ENCODE results near the gene ADGRA1.

The ADGRA1 gene

DNA sequence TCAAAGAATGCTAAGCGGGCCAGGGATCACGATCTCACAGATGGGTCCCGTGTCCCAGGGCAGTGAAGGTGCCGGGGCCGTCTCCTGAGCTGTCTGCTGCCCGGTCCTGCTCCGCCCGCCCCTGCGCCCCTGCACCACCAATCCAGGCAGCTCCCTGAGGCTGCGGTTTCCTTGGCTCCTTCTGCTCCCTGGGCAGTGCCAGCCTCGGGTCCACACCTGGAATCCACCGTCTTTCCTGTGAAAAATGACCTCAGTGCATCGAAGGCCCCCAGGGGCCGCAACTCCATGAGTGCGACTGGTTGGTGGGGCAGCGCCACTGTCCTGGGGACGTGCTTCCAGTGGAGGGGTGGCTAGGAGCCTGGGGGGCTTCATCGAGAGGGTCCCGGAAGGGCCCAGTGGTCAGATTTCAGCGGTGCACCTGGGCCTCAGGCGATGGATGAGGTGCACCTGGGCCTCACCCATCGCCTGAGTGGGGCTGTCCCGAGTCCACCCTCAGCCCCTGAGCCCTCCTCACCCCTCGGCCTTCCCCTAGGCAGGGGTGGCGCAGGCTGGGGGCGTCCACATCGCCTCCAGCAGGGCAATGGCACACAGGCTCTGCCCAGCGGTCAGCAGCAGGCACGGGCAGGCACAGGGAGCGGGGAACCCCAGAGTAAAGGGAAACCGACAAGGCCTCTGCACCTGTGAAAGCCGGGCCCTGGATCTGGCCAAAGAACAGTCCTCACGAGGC, 27.2 kb downstream of the ADGRA1 start:
- DNase-seq = no peak

DNA sequence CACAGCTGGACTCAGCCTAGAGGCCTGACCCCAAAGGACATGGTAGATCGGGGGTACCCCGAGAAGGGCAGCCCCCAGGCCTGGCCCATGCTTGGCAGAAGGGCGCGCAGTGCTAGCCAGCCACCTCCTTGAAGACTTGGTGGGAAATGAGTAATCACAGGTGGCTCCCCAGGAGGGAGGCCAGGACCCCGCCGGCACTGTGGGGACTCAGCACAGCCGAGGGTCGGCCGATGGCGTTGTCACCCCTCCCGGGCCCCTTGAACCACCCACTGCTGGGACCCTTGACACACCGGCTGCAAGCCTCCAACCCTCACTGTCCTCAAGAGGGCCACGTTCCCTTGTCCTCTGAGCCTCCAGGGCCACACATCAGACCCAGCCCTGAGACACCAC, 27.7 kb downstream of the ADGRA1 start:
- DNase-seq = no peak

DNA sequence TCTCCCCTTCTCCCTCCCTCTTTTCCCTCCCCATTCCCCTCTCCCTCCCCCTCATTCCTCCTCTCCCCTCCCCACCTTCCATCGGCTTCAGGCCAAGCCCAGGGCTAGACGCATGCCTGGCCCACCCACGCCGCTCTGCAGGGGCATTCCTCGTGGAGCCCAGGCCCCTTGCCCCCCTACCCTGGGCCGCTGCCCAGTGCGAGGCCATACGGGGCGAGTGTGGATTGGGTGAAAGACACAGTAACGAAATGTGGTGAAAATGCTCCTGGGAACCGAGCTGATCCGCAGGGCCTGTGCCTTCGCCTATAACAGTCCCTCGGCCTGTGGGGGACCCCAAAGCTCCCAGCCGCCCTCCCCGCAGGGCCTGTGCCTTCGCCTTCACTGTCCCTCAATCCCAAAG, 28.3 kb downstream of the ADGRA1 start:
- DNase-seq = no peak

DNA sequence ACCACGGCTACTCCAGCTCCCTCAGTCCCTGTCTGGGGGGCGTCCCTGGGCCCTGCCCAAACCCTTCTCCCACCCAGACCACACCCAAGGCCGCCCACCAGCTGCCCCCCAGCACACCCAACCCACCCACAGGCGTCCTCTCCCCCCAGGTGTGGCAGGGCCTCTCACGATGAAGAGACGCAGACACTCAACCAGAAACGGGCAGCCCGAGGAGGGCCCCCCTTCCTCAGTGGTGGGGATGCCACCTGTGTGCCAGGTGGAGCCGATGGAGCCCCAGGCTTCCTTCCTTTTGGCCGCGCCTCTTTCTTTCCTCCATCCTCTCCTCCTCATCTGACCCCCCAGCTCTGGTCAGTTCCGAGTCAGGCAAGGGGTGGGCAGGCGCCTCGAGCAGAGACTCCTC, 28.7 kb downstream of the ADGRA1 start:
- DNase-seq = no peak

DNA sequence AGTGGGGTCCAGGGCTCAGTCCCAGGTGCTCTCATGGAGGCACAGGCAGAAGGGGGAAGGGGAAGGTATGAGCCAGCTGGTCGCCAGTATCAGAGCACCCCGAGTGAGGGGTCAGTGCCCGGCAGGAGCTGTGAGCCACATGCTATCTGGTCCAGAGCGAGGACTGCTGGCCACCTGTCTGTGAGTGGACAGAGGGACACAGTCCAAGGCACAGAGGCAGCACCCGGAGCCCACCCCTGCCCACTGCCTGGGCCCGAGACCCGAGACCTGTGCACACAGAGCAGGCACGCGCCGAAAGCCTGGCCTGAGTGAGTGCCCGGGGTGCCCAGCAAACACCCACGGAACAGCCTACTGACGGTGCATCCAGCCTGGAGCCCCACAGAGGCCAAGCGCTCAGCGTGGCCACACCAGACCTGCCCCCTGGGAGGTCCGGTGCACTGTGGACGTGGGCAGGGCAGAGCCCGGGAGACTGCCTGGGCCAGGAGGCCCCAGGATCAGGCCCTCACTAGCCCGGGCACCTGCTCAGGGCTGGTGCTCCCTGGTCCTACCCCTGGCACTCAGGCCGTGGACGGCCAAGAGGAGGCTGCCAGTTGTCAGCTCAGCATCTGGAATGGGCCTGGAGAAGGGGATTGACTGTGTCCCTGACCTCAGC, 29.4 kb downstream of the ADGRA1 start:
- no peak for DNase-seq

DNA sequence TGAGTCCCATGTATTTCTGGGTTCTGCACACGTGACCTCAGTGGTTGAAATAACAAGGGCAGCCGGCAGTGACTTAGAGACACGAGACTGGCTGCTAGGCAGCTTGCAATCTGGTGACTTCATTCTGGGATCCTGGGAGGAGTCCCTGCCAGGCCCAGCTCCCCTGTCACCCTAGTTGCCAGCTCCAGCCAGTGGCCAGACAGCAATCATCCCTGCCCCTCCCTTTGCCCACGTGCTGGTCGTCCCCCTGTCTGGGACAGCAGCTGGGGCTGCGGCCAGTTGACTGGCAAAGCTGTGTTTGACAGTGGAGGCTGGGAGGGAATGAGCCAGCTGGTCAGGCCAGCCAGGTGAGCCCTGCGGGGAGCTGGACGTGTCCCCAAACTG, 30.0 kb downstream of the ADGRA1 start:
- DNase-seq = no peak

DNA sequence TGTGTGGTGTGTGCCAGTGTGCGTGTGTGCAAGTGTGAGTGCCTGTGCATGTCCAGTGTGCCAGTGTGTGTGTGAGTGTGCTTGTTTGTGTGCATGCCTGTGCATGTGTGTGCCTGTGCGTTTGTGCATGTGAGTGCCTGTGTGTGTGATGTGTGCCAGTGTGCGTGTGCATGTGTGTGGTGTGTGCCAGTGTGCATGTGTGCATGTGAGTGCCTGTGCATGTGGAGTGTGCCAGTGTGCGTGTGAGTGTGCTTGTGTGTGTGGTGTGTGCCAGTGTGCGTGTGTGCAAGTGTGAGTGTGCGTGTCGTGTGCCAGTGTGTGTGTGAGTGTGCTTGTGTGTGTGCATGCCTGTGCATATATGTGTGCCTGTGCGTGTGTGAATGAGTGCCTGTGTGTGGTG, 33.8 kb downstream of the ADGRA1 start:
- no peak for DNase-seq

DNA sequence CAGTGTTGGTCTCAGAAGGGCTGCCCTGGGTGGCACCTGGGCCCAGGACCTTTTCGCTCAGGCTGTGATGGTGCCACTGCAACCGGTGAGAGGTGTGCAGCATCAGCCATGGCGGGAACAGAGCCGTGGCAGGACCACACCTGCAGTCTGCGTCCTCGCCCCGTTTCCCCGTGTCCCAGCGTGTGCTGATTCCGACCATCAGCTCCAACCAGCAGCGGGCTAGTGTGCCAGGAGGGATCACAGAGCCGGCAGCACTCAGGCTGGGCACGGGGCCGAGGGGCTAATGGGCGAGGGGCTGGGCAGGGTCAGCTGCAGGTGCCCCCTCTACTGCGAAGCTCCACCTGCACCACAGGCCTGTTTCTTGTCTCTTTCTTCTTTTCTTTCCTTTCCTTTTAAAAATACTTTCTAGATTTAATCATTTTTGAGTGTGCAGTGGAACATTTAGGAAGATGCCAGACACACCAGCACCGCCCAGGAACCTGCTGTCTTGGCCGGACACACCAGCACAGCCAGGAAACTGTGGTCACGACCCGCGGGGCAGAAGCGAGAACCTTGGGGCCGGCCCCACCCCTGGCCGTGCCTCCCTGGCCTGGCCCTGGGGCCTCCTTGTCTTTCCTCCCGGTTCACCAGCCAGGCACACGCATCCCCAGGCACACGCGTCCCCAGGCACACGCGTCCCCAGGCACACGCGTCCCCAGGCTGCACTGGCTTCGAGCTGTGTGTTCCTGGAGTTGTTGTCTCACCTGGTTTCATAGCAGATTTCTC, 34.6 kb downstream of the ADGRA1 start:
- no peak for DNase-seq

DNA sequence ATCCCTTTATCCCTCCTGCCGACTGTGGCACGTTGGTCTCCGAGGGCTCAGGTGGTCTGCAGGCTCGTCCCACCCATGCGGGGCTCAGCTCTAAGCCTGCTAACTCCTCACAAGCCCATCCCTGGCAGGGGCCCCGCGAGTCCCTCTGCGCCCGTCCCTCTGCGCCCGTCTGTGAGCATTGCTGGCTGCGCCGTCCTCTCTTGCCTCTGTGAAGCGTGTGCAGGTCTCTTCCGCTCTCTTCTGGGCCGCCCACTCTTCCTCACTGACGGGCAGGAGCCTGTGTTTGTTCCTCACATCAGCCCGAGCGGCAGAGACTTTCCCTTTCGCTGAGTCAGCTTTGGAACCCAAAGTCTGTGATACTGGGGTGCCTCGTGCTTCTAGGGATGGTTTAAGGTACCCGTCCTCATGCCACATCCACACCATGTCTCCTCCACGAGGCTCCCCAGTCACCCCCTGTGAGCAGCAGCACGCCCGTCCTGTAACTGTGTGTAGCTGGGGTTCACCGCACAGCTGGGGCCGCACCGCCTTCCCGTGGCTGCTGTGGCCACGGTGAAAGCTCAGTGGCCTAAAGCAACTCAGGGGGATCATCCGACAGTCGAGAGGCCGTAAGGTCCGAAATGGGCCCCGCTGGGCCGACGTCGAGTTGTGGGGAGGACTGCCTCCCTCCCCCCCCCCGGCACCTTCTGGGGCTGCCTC, 35.5 kb downstream of the ADGRA1 start:
- no peak for DNase-seq

DNA sequence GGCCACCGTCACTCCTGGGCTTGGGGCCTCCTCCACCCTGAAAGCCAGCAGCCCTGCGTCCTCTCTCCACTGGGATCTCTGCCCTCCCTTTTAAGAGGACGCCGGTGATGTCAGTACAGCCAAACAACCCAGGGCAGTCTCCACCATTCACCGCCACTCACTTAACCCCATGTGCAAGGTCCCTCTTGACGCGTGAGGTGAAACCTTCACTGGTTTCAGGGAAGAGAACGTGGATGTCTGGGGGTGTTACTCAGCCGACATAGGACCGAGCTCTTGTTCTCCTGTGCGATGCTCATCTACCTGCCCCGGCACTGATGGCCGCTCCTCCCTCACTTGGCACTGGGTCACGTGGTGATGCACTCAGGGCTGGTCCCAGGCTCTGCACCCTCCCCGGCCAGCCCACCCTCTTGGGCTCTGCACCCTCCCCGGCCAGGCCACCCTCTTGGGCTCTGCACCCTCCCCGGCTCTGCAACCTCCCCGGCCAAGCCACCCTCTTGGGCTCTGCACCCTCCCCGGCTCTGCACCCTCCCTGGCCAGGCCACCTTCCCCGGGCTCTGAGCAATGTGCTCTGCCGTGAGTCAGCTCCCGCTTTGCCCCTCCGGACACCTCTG, 36.1 kb downstream of the ADGRA1 start:
- no peak for DNase-seq

DNA sequence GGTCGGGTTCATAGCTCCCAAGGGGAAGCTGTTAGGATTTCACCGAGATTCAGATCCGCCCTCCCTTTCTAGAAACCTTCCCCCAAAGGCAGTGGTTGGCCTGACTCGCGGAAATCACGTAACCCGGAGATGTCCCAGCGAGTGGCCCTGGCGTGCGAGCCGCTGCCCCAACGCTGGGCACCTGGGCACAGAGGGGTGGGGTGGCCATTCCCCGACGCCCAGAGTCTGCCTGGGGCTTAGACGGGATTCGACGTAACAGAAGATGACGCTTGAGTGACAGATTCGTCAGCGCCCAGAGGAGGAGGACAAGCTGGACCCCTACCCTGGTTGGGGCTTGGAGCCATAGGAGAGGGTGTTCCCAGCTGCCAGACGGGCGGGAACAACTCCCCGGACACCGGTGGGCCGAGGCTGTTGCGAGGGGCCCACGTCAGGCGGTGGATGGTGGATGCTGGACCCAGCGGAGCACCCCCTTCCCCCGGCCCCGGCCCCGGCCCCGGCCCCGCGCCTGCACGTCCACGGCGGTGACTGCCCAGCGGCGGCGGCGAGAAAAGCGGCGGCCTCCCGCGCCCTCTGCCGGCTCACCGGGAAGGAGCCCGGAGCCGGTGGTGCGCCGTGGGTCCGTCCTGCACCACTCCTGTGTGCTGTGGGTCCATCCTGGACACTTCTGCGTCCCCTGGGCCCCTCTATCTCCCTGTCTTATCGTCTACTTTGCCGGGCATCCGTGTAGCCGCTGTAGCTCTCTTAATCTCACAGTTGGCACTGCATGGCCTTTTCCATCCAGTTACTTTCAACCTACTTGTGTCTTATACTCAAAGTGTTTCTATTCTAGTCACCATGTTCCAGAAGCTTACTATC, 36.9 kb downstream of the ADGRA1 start:
- DNase-seq = no peak

DNA sequence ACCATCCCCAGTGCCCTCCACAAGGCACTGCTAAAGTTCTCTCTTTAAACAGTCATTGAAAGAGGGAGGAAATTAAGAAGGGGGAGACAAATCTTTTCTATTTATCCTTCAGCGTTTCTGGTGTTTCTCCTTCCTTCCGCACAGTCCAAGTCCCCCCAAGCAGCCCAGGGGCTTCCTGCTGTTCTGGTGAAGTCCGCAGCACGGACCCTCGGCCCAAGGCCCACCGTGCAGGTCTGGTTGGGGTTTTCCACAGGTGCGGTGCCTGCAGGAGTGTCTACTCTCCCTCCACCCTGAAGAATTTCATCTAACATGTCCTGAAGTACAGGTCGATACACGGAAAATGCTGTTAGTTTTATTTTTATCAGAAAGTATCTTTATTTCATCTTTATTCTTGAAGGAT, 38.2 kb downstream of the ADGRA1 start:
- no peak for DNase-seq

DNA sequence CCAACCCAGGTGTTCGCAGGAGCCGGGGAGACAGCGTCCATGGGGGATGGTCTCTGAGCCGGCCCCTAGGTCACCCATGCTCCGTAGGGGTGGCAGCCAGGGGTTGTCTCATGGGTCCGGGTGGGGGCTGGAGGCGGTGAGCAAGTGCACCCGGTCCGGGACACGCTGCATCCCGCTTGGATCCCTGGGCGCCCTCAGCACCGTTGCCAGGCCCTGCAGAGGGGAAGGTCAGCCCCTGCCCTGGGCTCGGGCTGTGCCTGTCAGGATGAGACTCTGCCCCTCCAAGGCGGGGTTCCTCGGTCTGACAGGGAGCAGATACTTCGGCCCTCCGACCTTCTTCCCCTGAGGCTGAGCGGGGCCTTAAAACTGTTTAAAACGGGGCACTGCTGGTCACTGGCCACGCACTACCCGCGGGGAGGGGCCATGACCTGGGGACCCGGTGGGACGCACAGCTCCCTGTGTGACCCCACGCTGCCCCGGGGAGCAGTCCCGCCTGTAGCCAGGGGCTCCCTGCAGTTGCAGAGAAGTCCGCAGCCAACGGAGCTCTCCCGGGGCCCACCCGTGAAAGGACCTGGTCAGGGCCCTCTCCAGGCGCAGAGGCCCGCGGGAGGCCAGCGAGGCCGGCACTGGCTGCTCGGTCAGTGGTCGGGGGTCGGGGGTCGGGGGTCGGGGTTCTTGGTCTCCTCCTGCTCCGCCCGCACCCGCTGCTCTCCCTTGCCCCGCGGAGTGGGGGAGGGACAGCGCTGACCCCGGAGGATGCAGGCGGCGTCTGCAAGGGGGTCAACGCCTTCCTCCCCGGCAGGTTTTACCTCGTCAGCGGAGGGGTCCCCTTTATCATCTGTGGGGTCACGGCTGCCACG, 38.9 kb downstream of the ADGRA1 start:
- no peak for DNase-seq

DNA sequence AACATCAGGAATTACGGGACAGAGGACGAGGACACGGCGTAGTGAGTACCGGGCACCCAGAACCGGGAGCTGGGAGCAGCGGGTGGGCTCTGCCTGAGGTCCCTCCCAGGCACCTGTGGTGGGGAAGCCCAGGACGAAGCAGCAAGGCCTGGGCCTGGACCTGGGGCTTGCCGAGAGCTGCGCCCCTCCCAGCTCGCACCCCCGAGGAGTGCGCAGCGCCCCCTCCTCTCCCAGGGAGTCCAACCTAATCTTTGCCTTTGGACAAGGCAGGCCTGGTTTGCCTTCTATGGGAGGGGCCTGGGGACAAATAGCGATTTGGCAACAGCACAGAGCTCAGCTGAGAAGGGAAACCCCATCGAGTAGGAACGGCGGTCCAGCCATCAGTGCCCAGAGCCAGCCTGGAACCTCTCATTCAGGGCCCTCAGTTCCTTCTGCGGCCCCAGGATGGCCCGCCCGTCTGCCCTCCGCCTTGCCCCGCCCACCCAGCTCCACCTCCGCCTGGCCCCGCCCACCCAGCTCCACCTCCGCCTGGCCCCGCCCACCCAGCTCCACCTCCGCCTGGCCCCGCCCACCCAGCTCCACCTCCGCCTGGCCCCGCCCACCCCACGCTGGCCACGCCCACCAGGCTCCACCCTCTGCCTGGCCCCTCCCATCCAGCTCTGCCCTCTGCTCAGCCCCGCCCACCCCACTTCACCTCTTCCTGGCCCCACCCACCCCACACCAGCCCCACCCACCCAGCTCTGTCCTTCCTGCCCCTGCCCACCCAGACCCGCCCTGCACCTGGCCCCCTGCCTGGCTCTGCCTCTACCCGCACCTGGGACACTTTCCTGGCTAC, 39.8 kb downstream of the ADGRA1 start:
- no peak for DNase-seq

DNA sequence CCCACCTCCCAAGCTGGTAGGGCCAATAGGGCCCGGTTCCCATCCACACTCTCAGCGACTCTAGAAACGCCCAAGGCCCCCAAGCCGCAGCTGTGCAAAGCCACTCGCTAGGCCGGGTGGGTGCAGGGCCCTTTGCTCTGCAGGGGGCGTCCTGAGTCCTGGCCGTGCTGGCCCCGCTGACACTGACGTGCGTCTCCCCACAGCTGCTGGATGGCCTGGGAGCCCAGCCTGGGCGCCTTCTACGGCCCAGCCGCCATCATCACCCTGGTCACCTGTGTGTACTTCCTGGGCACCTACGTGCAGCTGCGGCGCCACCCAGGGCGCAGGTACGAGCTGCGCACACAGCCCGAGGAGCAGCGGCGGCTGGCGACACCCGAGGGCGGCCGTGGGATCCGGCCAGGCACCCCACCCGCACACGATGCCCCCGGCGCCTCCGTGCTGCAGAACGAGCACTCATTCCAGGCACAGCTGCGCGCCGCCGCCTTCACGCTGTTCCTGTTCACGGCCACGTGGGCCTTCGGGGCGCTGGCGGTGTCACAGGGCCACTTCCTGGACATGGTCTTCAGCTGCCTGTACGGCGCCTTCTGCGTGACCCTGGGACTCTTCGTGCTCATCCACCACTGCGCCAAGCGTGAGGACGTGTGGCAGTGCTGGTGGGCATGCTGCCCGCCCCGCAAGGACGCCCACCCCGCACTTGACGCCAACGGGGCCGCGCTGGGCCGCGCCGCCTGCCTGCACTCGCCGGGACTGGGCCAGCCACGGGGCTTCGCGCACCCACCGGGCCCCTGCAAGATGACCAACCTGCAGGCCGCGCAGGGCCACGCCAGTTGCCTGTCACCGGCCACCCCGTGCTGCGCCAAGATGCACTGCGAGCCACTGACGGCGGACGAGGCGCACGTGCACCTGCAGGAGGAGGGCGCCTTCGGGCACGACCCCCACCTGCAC, 40.7 kb downstream of the ADGRA1 start:
- no peak for DNase-seq

DNA sequence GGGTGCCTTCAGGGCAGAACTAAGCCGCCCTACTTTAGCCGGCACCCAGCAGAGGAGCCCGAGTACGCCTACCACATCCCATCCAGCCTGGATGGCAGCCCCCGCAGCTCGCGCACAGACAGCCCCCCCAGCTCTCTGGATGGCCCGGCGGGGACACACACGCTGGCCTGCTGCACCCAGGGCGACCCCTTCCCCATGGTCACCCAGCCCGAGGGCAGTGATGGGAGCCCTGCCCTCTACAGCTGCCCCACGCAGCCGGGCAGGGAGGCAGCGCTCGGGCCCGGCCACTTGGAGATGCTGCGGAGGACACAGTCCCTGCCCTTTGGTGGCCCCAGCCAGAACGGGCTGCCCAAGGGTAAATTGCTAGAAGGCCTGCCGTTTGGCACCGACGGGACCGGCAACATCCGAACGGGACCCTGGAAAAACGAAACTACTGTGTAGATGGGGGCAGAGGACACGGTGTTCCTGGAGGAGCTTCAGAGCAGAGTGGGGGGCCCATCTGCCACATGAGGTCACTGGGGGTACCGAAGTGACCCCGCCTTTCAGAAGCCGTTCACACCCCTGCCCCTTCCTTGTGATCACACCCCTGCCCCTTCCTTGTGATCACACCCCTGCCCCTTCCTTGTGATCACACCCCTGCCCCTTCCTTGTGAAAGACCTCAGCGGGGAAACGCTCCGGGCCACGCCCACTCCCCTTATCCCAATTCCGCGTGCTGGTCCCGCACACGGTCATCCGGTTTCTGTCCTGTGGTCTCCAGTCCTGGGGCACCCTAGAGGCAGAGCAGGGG, 41.5 kb downstream of the ADGRA1 start:
- no peak for DNase-seq

DNA sequence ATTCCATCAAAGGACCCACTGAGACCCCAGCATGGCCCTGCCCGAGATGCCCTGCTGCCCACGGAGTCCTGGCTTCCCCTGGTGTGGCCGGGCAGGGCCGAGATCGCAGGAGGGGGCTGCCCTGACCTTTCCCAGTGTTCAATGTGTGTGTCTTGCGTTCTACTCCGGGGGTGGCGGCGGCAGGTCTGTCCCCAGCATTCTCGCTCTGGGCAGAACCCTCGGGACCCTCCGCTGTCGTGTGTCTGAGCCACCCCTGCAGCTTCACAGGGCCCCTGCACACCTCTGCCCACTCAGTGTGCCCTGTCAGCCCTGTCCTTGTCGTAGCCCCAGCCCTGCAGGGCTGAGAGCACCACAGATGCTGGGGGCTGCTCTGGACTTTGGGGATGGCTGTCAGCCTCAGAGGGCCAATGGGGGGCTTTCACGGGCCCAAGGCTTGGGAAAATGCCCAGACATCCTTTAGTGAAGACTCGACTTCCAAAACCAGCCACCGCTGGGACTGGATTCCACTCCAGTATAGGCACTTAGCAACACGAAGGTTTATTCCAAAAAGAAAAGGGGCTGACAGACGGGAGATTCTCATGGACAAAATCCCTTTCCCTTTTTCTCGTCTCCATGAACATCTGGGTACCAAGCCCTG, 42.3 kb downstream of the ADGRA1 start:
- no peak for DNase-seq

DNA sequence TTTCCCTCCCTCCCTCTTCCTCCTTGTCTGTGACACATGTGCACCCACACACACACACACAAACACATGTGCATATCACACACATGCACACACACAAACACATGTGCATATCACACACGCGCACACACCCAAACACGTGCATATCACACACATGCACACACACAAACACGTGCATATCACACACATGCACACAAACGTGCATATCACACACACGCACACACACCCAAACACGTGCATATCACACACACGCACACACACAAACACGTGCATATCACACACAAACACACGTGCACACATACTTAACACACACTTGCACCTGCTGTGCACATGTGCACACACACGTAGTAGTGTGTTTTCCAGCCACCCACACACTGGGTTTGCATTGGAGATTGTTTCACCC, 42.9 kb downstream of the ADGRA1 start:
- DNase-seq = no peak

Data from NCI-H748 treated with DMSO at 0.1 percent for 48 hours (cell line).